Transverse colon (tissue), 4 donors: ENCODE results near the gene BMX. TPM values are rescaled to one million over a fixed set of nuclear protein-coding genes. Genes with fewer than 3 reads are reported as not detected.

Experiments used
- DNase-seq: peaks from one replicate; pipeline ENCODE4 v3.0.0-alpha.2; 2019
- H3K27ac ChIP-seq, 4 donors: fragments of 200-600 bp; sonication (generic); 2 replicates each; pipeline ENCODE4 v1.5.1; 2016 to 2018; ENCODE audit warnings: inconsistent platforms in 4 of 4
- H3K27me3 ChIP-seq: fragments of 200-600 bp; sonication (generic); 2 replicates; pipeline ENCODE4 v1.5.1; 2017; ENCODE audit warnings: inconsistent platforms
- H3K36me3 ChIP-seq, 4 donors: fragments of 200-600 bp; sonication (generic); 2 replicates each; pipeline ENCODE4 v1.5.1; 2017 to 2019; ENCODE audit warnings: inconsistent platforms in 4 of 4
- H3K4me1 ChIP-seq, 4 donors: fragments of 200-600 bp; sonication (generic); 2 replicates each; pipeline ENCODE4 v1.5.1; 2017 to 2020; ENCODE audit warnings: inconsistent platforms in 4 of 4
- H3K4me3 ChIP-seq, 4 donors: fragments of 200-600 bp; sonication (generic); 1 replicate in 1 of 4; 2 replicates in 3 of 4; pipeline versions ENCODE4 v1.5.1 to v1.6.1; 2017 to 2019; ENCODE audit warnings: inconsistent platforms in 4 of 4
- H3K9me3 ChIP-seq, 2 donors: fragments of 200-600 bp; sonication (generic); 2 replicates each; pipeline ENCODE4 v1.5.1; 2017 to 2019; ENCODE audit warnings: inconsistent platforms in 2 of 2
- CTCF ChIP-seq, 5 experiments: fragments of 200-600 bp in 3 of 5; fragments of 450-650 bp in 2 of 5; sonication (generic) in 3 of 5; IDR thresholded peaks; 1 replicate in 2 of 5; 2 replicates in 3 of 5; pipeline ENCODE4 v1.5.1; 2016 to 2017; ENCODE audit warnings: antibody characterized with exemption in 5 of 5, inconsistent platforms in 3 of 5, mild to moderate bottlenecking in 2 of 5, moderate library complexity in 1 of 5
- EP300 ChIP-seq: sonication (generic); formaldehyde crosslinking; IDR thresholded peaks from one replicate; pipeline ENCODE4 v1.6.1; 2017; ENCODE audit warnings: antibody characterized with exemption, low read depth
- POLR2A ChIP-seq: fragments of 450-650 bp; IDR thresholded peaks from one replicate; pipeline ENCODE4 v1.6.1; 2016; ENCODE audit warnings: antibody characterized with exemption, mild to moderate bottlenecking, moderate library complexity
- POLR2AphosphoS5 ChIP-seq, 3 donors: sonication (generic); formaldehyde crosslinking; IDR thresholded peaks; one replicate each; pipeline ENCODE4 v1.6.1; 2016; ENCODE audit warnings: antibody characterized with exemption in 3 of 3
- WGBS, 2 donors: methylation state at CpG; one replicate each; pipeline ENCODE4 v1.1.5; 2018; ENCODE audit warnings: low coverage in 1 of 2; 5-methylcytosine and 5-hydroxymethylcytosine counted together
- in situ Hi-C, 4 donors: fragments of 200-750 bp; cut with MboI; loops; one replicate each; pipeline versions ENCODE4 v1.15.0 to v1.15.1; 2017; ENCODE audit warnings: low sequenced_read_pairs in 3 of 4, low pct_ligation_motif_present in 1 of 4, low pct_unique_long_range_greater_than_20kb in 1 of 4
- intact Hi-C: fragments of 100-400 bp; cut with DNase I; formaldehyde crosslinking; loops from one replicate; pipeline ENCODE4 v1.15.1; 2023; ENCODE audit warnings: low total_unique reads
- total RNA-seq, 4 donors: library from RNA; depleted of rRNA; stranded (reverse); fragments of >200 nt; gene quantifications; one replicate each; pipeline ENCODE4 v1.1.0, GENCODE V29; 2016

BMX gene
- total RNA-seq, 4 donors from 2014 or later: 1.1 to 5.9 (median 3.4) TPM

- H3K27me3 ChIP-seq: no peaks in the 10 kb centered on the region
- intact Hi-C loops (no loop called here), in situ Hi-C loops (no loop called here)
- H3K9me3 ChIP-seq: no peaks in the 10 kb centered on the region
- no peak for DNase-seq
- no peak overlapping the region for H3K4me3 ChIP-seq
- no peaks in the 10 kb centered on the region for H3K36me3 ChIP-seq
- no peak overlapping the region for H3K27ac ChIP-seq
- no peak for TF ChIP-seq EP300
- TF ChIP-seq POLR2AphosphoS5 (IDR thresholded peaks at IDR 0.05): no peak
- TF ChIP-seq POLR2A: no peak
- no peak for TF ChIP-seq CTCF (IDR thresholded peaks at IDR 0.05)
- WGBS, 2 donors: 67% methylated on average over 3 of the region's 3 CpGs; no CpG with 5 or more reads in 1 of the 2 donors
- no peaks in the 10 kb centered on the region for H3K4me1 ChIP-seq
These were observed 97.4 kb downstream of the BMX start for GRCh38 chrX:15598026-15598425.

GRCh38 chrX:15599461-15599860 is 98.9 kb downstream of the BMX start:
- Histone ChIP-seq H3K36me3 (no peaks in the 10 kb centered on the region), H3K27me3 (no peaks in the 10 kb centered on the region), H3K9me3 (no peaks in the 10 kb centered on the region), H3K4me1 (no peaks in the 10 kb centered on the region), H3K27ac (no peak overlapping the region), H3K4me3 (no peak overlapping the region)
- 63% methylated on average over 4 of the region's 4 CpGs; no CpG with 5 or more reads in 1 of the 2 donors for WGBS, 2 donors
- no peak for TF ChIP-seq POLR2AphosphoS5 (IDR thresholded peaks at IDR 0.05)
- no peak for TF ChIP-seq EP300
- TF ChIP-seq CTCF (IDR thresholded peaks at IDR 0.05): no peak
- no peak for TF ChIP-seq POLR2A
- intact Hi-C loops (no loop called here), in situ Hi-C loops (no loop called here)
- DNase-seq: no peak

GRCh38 chrX:15600049-15600448 is 99.4 kb downstream of the BMX start:
- Histone ChIP-seq H3K36me3 (no peaks in the 10 kb centered on the region), H3K4me1 (no peaks in the 10 kb centered on the region), H3K9me3 (no peaks in the 10 kb centered on the region), H3K27ac (no peak overlapping the region), H3K27me3 (no peaks in the 10 kb centered on the region), H3K4me3 (no peak overlapping the region)
- intact Hi-C loops: no loop called here
- no peak for TF ChIP-seq POLR2AphosphoS5 (IDR thresholded peaks at IDR 0.05)
- no peak for TF ChIP-seq EP300
- in situ Hi-C loops: no loop called here
- DNase-seq: no peak

GRCh38 chrX:15600745-15601144 is 100.1 kb downstream of the BMX start, which contains the start of gene ACE2:
Gene ACE2, minus strand, starts transcription at chrX:15600960. Its CDS starts 49 bp downstream, at chrX:15600911.
- in situ Hi-C loops: no loop called here
- Histone ChIP-seq H3K27ac (no peak within 1 kb of the TSS), H3K4me3 (no peak within 1 kb of the TSS), H3K4me1 (no peaks in the 10 kb centered on the region), H3K9me3 (no peaks in the 10 kb centered on the region), H3K27me3 (no peaks in the 10 kb centered on the region), H3K36me3 (no peaks in the 10 kb centered on the region)
- DNase-seq: no peak
- 61% methylated on average over 4 of the region's 4 CpGs; no CpG with 5 or more reads in 1 of the 2 donors for WGBS, 2 donors
- TF ChIP-seq POLR2AphosphoS5 (IDR thresholded peaks at IDR 0.05) (no peak), CTCF (IDR thresholded peaks at IDR 0.05) (no peak), POLR2A (no peak), EP300 (no peak)
- intact Hi-C loops: no loop called here

GRCh38 chrX:15601932-15602331 is 101.3 kb downstream of the BMX start:
- intact Hi-C loops: no loop called here
- Histone ChIP-seq H3K36me3 (no peaks in the 10 kb centered on the region), H3K9me3 (no peaks in the 10 kb centered on the region), H3K27ac (no peak overlapping the region), H3K4me3 (no peak overlapping the region), H3K27me3 (no peaks in the 10 kb centered on the region), H3K4me1 (no peaks in the 10 kb centered on the region)
- in situ Hi-C loops: no loop called here
- TF ChIP-seq CTCF (IDR thresholded peaks at IDR 0.05) (no peak), POLR2AphosphoS5 (IDR thresholded peaks at IDR 0.05) (no peak), POLR2A (no peak), EP300 (no peak)
- DNase-seq: no peak
- WGBS, 2 donors: 49% methylated on average over 3 of the region's 3 CpGs; no CpG with 5 or more reads in 1 of the 2 donors
